ENCODE results near the gene CCDC9. TPM values are rescaled to one million over a fixed set of nuclear protein-coding genes. Genes with fewer than 3 reads are reported as not detected.
A peak's percentile ranks its signal among the peaks of the same experiment; 100 is the strongest.

The CCDC9 gene
- total and polyA plus RNA-seq, 2 of the 13 experiments (the other 11 are each of a cell fraction or from before 2014, with no cell fraction given): 2.9 to 6.3 TPM

DNA sequence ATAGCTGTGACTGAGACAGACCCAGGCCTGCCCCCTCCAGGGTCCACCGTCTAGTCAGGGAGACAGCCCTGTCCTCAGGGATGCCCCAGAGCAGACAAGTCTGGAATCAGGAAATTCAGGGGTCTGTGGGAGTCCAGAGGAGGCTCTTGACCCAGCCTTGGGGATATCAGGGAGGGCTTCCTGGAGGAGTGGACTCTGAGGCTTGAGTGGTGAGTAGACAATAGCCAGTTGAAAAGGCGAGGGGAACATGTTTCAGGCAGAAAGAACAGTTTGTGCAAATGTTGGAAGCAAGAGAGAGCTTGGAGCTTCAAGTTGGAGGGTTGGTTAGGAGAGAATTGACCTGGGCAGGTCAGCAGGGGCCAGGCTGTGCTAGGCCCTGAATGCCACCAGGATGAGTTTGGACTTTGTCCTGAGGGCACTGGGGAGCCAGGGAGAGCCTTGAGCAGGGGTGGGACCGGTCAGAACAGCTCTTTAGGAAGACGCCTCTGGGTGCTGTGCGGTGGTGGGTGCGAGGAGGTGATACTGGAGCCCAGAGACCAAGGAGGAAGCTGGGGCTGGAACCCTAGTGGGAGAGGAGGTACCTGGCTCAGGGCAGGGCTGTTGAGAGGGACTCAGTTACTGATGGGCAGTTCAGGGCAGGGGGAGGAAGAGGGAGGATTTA, 2.7 kb downstream of the CCDC9 start (continued):
- TF ChIP-seq, protein P1, sequence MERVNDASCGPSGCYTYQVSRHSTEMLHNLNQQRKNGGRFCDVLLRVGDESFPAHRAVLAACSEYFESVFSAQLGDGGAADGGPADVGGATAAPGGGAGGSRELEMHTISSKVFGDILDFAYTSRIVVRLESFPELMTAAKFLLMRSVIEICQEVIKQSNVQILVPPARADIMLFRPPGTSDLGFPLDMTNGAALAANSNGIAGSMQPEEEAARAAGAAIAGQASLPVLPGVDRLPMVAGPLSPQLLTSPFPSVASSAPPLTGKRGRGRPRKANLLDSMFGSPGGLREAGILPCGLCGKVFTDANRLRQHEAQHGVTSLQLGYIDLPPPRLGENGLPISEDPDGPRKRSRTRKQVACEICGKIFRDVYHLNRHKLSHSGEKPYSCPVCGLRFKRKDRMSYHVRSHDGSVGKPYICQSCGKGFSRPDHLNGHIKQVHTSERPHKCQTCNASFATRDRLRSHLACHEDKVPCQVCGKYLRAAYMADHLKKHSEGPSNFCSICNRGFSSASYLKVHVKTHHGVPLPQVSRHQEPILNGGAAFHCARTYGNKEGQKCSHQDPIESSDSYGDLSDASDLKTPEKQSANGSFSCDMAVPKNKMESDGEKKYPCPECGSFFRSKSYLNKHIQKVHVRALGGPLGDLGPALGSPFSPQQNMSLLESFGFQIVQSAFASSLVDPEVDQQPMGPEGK (CRISPR knock-in tag; IDR thresholded peaks at IDR 0.05): no peak
- TF ChIP-seq ZNF235 (CRISPR knock-in tag; IDR thresholded peaks at IDR 0.05; ENCODE audit: borderline replicate concordance) (no peak), ZMYM3 (CRISPR knock-in tag; IDR thresholded peaks at IDR 0.05) (peak; percentile 67; the same call in 1 of the 2 replicates), HNF4G (IDR thresholded peaks at IDR 0.05; ENCODE audit: borderline replicate concordance, low read depth, low read length) (peak; percentile 19; the same call in 1 of the 2 replicates), HNF4G (CRISPR knock-in tag; IDR thresholded peaks at IDR 0.05; ENCODE audit: borderline replicate concordance, low read depth) (no peak), HNF4A (CRISPR knock-in tag; IDR thresholded peaks at IDR 0.05) (peak; percentile 58), ZNF703 (CRISPR knock-in tag; IDR thresholded peaks at IDR 0.05; ENCODE audit: borderline replicate concordance) (no peak), PCBP2 (optimal IDR thresholded peaks at IDR 0.05; ENCODE audit: low read depth, low read length, poor library complexity, severe bottlenecking) (no peak), ZNF251 (CRISPR knock-in tag; IDR thresholded peaks at IDR 0.05) (no peak), ZNF234 (CRISPR knock-in tag; conservative IDR thresholded peaks at IDR 0.05) (no peak), ZFP36 (IDR thresholded peaks at IDR 0.05; ENCODE audit: borderline replicate concordance, low read depth, low read length, partially characterized antibody) (peak; percentile 58), HIVEP1 (CRISPR knock-in tag; IDR thresholded peaks at IDR 0.05) (no peak), KMT2A (CRISPR knock-in tag; IDR thresholded peaks at IDR 0.05) (no peak)
- TF ChIP-seq, protein P2, sequence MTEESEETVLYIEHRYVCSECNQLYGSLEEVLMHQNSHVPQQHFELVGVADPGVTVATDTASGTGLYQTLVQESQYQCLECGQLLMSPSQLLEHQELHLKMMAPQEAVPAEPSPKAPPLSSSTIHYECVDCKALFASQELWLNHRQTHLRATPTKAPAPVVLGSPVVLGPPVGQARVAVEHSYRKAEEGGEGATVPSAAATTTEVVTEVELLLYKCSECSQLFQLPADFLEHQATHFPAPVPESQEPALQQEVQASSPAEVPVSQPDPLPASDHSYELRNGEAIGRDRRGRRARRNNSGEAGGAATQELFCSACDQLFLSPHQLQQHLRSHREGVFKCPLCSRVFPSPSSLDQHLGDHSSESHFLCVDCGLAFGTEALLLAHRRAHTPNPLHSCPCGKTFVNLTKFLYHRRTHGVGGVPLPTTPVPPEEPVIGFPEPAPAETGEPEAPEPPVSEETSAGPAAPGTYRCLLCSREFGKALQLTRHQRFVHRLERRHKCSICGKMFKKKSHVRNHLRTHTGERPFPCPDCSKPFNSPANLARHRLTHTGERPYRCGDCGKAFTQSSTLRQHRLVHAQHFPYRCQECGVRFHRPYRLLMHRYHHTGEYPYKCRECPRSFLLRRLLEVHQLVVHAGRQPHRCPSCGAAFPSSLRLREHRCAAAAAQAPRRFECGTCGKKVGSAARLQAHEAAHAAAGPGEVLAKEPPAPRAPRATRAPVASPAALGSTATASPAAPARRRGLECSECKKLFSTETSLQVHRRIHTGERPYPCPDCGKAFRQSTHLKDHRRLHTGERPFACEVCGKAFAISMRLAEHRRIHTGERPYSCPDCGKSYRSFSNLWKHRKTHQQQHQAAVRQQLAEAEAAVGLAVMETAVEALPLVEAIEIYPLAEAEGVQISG (CRISPR knock-in tag; IDR thresholded peaks at IDR 0.05): no peak
- TF ChIP-seq, protein P3, sequence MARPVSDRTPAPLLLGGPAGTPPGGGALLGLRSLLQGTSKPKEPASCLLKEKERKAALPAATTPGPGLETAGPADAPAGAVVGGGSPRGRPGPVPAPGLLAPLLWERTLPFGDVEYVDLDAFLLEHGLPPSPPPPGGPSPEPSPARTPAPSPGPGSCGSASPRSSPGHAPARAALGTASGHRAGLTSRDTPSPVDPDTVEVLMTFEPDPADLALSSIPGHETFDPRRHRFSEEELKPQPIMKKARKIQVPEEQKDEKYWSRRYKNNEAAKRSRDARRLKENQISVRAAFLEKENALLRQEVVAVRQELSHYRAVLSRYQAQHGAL (CRISPR knock-in tag; IDR thresholded peaks at IDR 0.05; ENCODE audit: not compliant biosample characterization): no peak
- TF ChIP-seq, protein P4, sequence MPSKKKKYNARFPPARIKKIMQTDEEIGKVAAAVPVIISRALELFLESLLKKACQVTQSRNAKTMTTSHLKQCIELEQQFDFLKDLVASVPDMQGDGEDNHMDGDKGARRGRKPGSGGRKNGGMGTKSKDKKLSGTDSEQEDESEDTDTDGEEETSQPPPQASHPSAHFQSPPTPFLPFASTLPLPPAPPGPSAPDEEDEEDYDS (CRISPR knock-in tag; IDR thresholded peaks at IDR 0.05): no peak
- TF ChIP-seq, protein P5, sequence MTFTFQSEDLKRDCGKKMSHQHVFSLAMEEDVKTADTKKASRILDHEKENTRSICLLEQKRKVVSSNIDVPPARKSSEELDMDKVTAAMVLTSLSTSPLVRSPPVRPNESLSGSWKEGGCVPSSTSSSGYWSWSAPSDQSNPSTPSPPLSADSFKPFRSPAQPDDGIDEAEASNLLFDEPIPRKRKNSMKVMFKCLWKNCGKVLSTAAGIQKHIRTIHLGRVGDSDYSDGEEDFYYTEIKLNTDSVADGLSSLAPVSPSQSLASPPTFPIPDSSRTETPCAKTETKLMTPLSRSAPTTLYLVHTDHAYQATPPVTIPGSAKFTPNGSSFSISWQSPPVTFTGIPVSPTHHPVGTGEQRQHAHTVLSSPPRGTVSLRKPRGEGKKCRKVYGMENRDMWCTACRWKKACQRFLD (CRISPR knock-in tag; IDR thresholded peaks at IDR 0.05; ENCODE audit: borderline replicate concordance): no peak
- TF ChIP-seq, protein P6, sequence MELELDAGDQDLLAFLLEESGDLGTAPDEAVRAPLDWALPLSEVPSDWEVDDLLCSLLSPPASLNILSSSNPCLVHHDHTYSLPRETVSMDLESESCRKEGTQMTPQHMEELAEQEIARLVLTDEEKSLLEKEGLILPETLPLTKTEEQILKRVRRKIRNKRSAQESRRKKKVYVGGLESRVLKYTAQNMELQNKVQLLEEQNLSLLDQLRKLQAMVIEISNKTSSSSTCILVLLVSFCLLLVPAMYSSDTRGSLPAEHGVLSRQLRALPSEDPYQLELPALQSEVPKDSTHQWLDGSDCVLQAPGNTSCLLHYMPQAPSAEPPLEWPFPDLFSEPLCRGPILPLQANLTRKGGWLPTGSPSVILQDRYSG (CRISPR knock-in tag; IDR thresholded peaks at IDR 0.05): no peak
